ENCODE measurements around the gene CYB5A. TPM values are rescaled to one million over a fixed set of nuclear protein-coding genes. Genes with fewer than 3 reads are reported as not detected.

CYB5A gene
- total and polyA plus RNA-seq, 7 donors = 13.4 to 35.6 (median 27.0) TPM

DNA sequence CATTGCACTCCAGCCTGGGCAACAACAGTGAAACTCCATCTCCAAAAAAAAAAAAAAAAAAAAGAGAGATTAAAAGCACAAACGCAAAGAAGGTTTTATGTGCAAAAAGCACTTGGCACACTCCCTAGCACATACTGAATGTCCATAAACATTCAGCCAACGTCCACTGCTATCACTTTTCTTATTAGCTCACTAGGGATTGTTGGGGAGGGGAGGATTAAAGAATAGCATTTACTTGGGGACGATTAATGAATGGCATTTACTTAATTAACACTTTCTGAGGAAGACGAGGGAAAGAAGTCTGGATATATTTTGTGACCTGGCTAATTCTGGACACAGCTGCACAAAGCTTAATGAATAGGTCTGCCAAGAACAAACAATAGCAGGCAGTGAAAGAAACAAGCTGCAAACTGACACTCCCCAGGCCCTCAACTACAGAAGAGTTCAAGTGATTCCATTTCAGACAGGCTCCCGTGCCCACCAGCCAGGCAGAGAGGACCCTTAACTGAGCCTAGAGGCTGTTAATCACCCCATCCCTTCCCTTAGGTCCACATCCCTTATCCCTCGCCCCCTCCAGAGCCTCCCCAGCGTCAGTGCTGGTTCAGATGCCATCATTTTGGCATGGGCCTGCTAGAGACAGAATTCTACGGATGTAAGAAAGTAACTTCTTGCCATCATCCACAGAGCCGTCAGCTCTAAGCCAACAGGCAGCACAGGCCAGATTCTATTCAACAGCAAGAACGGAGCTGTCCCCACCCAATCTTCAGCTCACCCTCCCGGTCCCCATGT, 7.4 kb downstream of the CYB5A start:
- no peak for DNase-seq
- peaks cover 36% of the 10 kb centered on the region for H3K4me1 ChIP-seq
- 18 to 27% (median 26%) methylated on average over 11 of the region's 11 CpGs for WGBS, 3 donors
- H3K27ac ChIP-seq = peak overlapping the region; percentile 16
- H3K9me3 ChIP-seq = no peaks in the 10 kb centered on the region
- H3K27me3 ChIP-seq (ENCODE audit: insufficient read depth in 3 of 3, low read length in 2 of 3) = no peaks in the 10 kb centered on the region
- no peaks in the 10 kb centered on the region for H3K36me3 ChIP-seq (ENCODE audit: insufficient read depth in 1 of 2, low read depth in 1 of 2)
- H3K4me3 ChIP-seq = no peak overlapping the region
- peak in 1 of 4 donors; percentile 39 for ATAC-seq
- intact Hi-C loops (cut with DNase I) = no loop called here
- TF ChIP-seq, protein P1, sequence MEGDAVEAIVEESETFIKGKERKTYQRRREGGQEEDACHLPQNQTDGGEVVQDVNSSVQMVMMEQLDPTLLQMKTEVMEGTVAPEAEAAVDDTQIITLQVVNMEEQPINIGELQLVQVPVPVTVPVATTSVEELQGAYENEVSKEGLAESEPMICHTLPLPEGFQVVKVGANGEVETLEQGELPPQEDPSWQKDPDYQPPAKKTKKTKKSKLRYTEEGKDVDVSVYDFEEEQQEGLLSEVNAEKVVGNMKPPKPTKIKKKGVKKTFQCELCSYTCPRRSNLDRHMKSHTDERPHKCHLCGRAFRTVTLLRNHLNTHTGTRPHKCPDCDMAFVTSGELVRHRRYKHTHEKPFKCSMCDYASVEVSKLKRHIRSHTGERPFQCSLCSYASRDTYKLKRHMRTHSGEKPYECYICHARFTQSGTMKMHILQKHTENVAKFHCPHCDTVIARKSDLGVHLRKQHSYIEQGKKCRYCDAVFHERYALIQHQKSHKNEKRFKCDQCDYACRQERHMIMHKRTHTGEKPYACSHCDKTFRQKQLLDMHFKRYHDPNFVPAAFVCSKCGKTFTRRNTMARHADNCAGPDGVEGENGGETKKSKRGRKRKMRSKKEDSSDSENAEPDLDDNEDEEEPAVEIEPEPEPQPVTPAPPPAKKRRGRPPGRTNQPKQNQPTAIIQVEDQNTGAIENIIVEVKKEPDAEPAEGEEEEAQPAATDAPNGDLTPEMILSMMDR (IDR thresholded peaks at IDR 0.05) = no peak

DNA sequence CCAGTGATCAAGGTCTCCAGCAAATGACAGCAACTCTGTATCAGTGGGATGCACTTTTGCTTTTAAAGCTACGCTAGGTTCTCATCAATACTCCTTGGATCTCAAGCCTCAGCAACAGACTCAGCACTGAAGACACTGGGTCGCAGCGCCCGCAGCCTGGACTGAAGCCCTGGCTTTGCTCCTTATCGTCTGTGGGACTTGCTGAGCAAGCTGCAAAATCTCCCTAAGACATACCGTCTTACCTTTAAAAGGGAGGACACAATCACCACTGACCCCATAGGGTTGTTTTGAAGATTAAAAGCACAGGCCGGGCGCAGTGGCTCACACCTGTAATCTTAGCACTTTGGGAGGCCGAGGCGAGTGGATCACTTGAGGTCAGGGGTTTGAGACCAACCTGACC, 8.1 kb downstream of the CYB5A start:
- TF ChIP-seq, protein P1 (IDR thresholded peaks at IDR 0.05) = no peak
- DNase-seq (no peak), ATAC-seq (no peak)
- H3K9me3 ChIP-seq = no peaks in the 10 kb centered on the region
- no peak overlapping the region for H3K27ac ChIP-seq
- no peaks in the 10 kb centered on the region for H3K36me3 ChIP-seq (ENCODE audit: insufficient read depth in 1 of 2, low read depth in 1 of 2)
- H3K27me3 ChIP-seq (ENCODE audit: insufficient read depth in 3 of 3, low read length in 2 of 3) = no peaks in the 10 kb centered on the region
- no peak overlapping the region for H3K4me3 ChIP-seq
- WGBS, 3 donors = 71 to 74% (median 73%) methylated on average over 10 of the region's 10 CpGs
- H3K4me1 ChIP-seq = peaks cover 36% of the 10 kb centered on the region
- intact Hi-C loops (cut with DNase I) = no loop called here

DNA sequence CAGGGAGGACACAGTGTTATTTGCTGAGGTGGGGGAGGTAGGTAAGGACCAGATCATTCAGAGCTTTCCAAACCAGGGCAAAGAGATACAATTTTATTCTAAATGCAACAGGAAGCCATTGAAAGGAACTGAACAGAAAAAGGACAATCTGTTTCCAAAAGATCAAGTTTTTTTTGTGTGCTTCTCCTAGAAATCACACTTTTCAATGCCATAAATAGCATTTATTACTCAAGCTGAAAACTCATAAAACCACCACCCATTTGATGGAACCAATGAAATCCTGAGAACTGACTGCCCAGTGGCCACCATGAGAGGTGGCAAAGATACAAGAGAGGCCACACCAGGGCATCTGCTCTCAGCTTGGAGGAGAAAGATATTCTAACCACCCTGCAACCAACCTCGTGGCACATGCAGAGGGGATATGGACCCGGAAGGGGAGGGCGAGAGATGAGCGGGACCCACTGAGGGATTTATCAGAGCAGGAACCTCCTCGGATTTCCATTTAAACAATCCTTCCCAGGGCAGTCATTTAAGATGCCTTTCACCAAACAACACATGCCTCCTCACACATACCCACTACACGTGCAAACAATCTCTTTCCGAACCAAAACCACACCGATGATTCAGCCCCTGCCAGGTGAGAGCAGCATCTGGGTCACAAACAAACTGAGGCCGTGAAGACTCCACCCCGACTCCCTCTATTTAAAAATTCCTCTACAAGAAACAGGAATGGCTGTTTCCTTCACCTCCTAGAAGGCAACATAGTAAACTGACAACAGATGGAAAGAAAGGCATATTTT, 8.8 kb downstream of the CYB5A start:
- H3K27ac ChIP-seq = no peak overlapping the region
- intact Hi-C loops (cut with DNase I) = no loop called here
- no peak overlapping the region for H3K4me3 ChIP-seq
- H3K36me3 ChIP-seq (ENCODE audit: insufficient read depth in 1 of 2, low read depth in 1 of 2) = no peaks in the 10 kb centered on the region
- WGBS, 3 donors = 61 to 80% (median 67%) methylated on average over 10 of the region's 10 CpGs
- no peaks in the 10 kb centered on the region for H3K9me3 ChIP-seq
- peaks cover 42% of the 10 kb centered on the region for H3K4me1 ChIP-seq
- no peaks in the 10 kb centered on the region for H3K27me3 ChIP-seq (ENCODE audit: insufficient read depth in 3 of 3, low read length in 2 of 3)
- ATAC-seq (no peak), DNase-seq (no peak)
- TF ChIP-seq, protein P1 (IDR thresholded peaks at IDR 0.05) = no peak

DNA sequence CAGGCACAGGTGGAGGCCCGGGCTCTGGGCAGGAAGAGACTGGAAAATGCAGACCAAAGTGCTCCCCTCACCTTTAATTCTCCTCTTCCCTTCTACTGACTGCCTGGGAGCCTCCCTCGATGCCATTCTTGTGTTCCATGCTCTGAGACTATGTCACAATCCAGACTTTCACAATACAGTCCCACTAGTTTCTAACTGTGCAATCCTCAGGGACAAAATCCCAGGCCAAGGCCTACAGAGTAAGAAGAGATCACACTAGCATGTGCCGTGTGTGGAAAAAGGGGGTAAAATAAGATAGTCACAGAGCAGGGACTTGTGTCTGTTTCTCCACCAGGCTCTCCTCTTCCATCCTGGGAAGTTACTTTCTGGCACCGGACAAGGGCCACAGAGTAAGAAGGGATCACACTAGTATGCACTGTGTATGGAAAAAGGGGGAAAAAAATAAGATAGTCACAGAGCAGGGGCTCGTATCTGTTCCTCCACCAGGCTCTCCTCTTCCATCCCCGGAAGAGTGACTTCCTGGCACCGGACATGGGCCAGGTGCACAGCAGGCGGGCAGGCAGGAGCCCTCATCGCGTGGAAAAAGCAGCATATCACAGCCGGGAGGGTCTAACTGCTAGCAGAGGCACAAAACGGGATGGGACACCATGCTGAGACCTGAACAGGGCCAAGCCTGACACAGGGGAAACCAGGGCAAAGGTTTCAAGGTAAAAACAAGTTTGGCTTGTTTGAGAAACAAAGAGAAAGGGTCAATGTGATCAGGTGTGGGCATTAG, 9.6 kb downstream of the CYB5A start:
- 43 to 50% (median 44%) methylated on average over 12 of the region's 12 CpGs for WGBS, 3 donors
- DNase-seq = peak in 1 of 2 donors; percentile 30
- H3K9me3 ChIP-seq = no peaks in the 10 kb centered on the region

More for the DNA sequence above, 9.6 kb downstream of the CYB5A start:
- Histone ChIP-seq H3K27me3 (ENCODE audit: insufficient read depth in 3 of 3, low read length in 2 of 3) (no peaks in the 10 kb centered on the region), H3K36me3 (ENCODE audit: insufficient read depth in 1 of 2, low read depth in 1 of 2) (no peaks in the 10 kb centered on the region), H3K4me1 (peaks cover 42% of the 10 kb centered on the region), H3K27ac (no peak overlapping the region), H3K4me3 (no peak overlapping the region)
- intact Hi-C loops (cut with DNase I) = no loop called here
- TF ChIP-seq, protein P1 (IDR thresholded peaks at IDR 0.05) = no peak
- ATAC-seq = peak; percentile 36 to 85 (median 79)
